Tibial artery (tissue), 4 donors: ENCODE results near the gene GJA4.

Experiments used
- DNase-seq, 2 donors: peaks; one replicate each; pipeline ENCODE4 v3.0.0-alpha.2; 2019
- H3K27ac ChIP-seq, 2 donors: fragments of 200-600 bp; sonication (generic) in 1 of 2; 1 replicate in 1 of 2; 2 replicates in 1 of 2; pipeline ENCODE4 v1.5.1; 2018 to 2019; ENCODE audit warnings: mild to moderate bottlenecking in 1 of 2
- H3K27me3 ChIP-seq, 2 donors: fragments of 200-600 bp; sonication (generic) in 1 of 2; one replicate each; pipeline versions ENCODE4 v1.5.1 to v1.6.0; 2016 to 2019
- H3K36me3 ChIP-seq, 3 donors: fragments of 200-600 bp; sonication (generic) in 2 of 3; one replicate each; pipeline ENCODE4 v1.5.1; 2016 to 2019; ENCODE audit warnings: mild to moderate bottlenecking in 2 of 3
- H3K4me1 ChIP-seq, 4 donors: fragments of 200-600 bp; sonication (generic) in 2 of 4; 1 replicate in 3 of 4; 2 replicates in 1 of 4; pipeline ENCODE4 v1.5.1; 2016 to 2019
- H3K4me3 ChIP-seq, 2 donors: fragments of 200-600 bp; sonication (generic) in 1 of 2; 1 replicate in 1 of 2; 2 replicates in 1 of 2; pipeline ENCODE4 v1.5.1; 2018 to 2019; ENCODE audit warnings: mild to moderate bottlenecking in 2 of 2
- H3K9me3 ChIP-seq, 3 donors: fragments of 200-600 bp; sonication (generic) in 1 of 3; one replicate each; pipeline ENCODE4 v1.5.1; 2016 to 2019
- intact Hi-C: fragments of 100-400 bp; cut with DNase I; formaldehyde crosslinking; loops from one replicate; pipeline ENCODE4 v1.15.0; 2023; ENCODE audit warnings: low total_unique reads
- TF ChIP-seq, protein P1 (sequence below), 2 experiments: fragments of 200-600 bp in 1 of 2; fragments of 450-650 bp in 1 of 2; IDR thresholded peaks; one replicate each; pipeline ENCODE4 v1.5.1; 2017 to 2019; ENCODE audit warnings: antibody characterized with exemption in 2 of 2, mild to moderate bottlenecking in 1 of 2, moderate library complexity in 1 of 2

GJA4 gene

DNA sequence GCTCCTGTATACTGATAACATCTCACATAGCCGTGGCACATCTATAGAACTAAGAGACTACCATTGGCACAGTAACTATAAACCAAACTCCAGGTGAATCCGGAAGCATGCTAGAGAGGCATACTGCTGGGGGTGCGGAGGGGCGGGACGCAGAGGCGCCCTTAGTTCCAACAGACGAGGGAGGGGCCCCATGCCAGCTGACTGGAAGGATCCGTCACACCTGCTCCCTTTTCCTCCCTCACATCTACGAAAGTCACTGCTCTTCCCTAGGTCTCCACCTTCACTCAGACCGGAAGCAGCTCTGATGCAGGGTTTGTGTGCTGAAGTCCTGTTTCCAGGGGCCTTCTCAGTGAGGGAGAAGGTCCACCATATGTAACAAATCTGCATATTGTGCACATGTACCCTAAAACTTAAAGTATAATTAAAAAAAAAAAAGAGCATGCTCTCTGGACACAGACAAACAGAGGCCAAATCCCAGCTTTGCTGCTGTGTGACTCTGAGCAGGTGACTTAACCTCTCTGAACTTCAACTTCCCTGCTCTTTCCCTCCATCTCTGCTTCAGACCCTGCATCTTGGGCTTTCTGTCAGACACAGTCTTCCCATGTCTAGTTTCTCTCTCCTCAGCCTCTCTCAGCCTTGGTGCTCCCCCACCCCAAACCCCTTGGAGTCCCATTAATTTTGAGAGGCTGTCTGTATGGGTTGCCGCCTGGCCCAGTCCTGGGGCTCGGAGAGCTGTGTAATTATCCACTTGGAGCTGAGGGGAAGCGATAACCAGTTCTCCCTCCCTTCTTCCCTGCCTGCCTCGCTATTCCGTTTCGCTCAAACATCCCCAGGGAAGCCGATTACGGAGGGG lies 45.8 kb upstream of the GJA4 start:
- no peak overlapping the region for H3K4me3 ChIP-seq
- peaks cover 0 to 6% (median 0%) of the 10 kb centered on the region in 4 donors for H3K4me1 ChIP-seq
- no peak for DNase-seq
- no peaks in the 10 kb centered on the region for H3K36me3 ChIP-seq
- intact Hi-C loops: no loop called here
- TF ChIP-seq, protein P1, sequence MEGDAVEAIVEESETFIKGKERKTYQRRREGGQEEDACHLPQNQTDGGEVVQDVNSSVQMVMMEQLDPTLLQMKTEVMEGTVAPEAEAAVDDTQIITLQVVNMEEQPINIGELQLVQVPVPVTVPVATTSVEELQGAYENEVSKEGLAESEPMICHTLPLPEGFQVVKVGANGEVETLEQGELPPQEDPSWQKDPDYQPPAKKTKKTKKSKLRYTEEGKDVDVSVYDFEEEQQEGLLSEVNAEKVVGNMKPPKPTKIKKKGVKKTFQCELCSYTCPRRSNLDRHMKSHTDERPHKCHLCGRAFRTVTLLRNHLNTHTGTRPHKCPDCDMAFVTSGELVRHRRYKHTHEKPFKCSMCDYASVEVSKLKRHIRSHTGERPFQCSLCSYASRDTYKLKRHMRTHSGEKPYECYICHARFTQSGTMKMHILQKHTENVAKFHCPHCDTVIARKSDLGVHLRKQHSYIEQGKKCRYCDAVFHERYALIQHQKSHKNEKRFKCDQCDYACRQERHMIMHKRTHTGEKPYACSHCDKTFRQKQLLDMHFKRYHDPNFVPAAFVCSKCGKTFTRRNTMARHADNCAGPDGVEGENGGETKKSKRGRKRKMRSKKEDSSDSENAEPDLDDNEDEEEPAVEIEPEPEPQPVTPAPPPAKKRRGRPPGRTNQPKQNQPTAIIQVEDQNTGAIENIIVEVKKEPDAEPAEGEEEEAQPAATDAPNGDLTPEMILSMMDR (IDR thresholded peaks at IDR 0.05): no peak
- H3K27ac ChIP-seq: no peak overlapping the region
- peaks cover 0 to 29% of the 10 kb centered on the region in 2 donors for H3K27me3 ChIP-seq
- no peaks in the 10 kb centered on the region for H3K9me3 ChIP-seq

DNA sequence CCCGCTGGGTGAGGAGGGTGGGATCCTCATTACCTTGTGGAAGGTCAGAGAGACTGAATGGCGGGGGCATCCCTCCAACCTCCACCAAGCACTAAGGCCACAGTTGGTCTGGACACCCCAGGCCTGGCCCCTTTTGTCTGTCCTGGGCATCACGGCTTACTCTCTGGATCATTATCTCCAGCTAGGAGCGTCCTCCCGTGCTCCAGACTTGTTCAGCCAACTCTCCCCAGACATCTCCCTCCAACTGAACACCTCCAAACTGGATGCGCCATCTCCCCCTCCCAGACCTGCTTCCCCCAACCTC lies 45.2 kb upstream of the GJA4 start:
- Histone ChIP-seq H3K4me1 (peaks cover 0 to 3% (median 0%) of the 10 kb centered on the region in 4 donors), H3K36me3 (no peaks in the 10 kb centered on the region), H3K27me3 (peaks cover 0 to 28% of the 10 kb centered on the region in 2 donors), H3K9me3 (no peaks in the 10 kb centered on the region), H3K4me3 (no peak overlapping the region), H3K27ac (no peak overlapping the region)
- DNase-seq: no peak
- intact Hi-C loops: no loop called here
- TF ChIP-seq, protein P1 (IDR thresholded peaks at IDR 0.05): no peak

DNA sequence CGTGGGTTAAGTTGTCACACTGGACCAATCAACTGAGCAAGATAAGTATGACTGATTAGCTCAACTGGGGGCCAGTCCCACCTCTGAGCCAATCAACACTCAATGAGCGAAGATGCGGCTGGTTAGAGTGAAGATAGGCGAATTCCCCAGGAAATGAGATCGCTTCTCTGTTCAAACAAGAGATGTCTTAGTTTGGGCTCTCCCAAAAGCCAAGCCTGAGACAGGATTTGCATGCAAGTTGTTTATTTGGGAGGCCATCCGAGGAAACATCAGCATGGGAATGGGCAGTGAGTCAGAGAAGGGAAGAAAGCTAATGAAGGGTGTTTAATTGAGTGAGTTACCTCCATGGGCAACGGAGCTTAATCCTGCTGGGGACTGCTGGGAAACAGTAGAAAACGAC lies 42.8 kb upstream of the GJA4 start:
- no peak for DNase-seq
- H3K4me1 ChIP-seq: no peaks in the 10 kb centered on the region
- H3K9me3 ChIP-seq: no peaks in the 10 kb centered on the region
- no peak overlapping the region for H3K4me3 ChIP-seq
- H3K27me3 ChIP-seq: peaks cover 0 to 24% of the 10 kb centered on the region in 2 donors
- intact Hi-C loops: no loop called here
- TF ChIP-seq, protein P1 (IDR thresholded peaks at IDR 0.05): no peak
- no peaks in the 10 kb centered on the region for H3K36me3 ChIP-seq
- H3K27ac ChIP-seq: no peak overlapping the region

GRCh38 chr1:34750610-34751009 lies 42.2 kb upstream of the GJA4 start:
- no peak for DNase-seq
- TF ChIP-seq, protein P1 (IDR thresholded peaks at IDR 0.05): no peak
- Histone ChIP-seq H3K36me3 (no peaks in the 10 kb centered on the region), H3K4me3 (no peak overlapping the region), H3K4me1 (no peaks in the 10 kb centered on the region), H3K27ac (no peak overlapping the region), H3K27me3 (peaks cover 0 to 29% of the 10 kb centered on the region in 2 donors), H3K9me3 (no peaks in the 10 kb centered on the region)
- intact Hi-C loops: no loop called here

GRCh38 chr1:34753163-34753562 lies 39.6 kb upstream of the GJA4 start:
- no peak overlapping the region for H3K27ac ChIP-seq
- no peaks in the 10 kb centered on the region for H3K4me1 ChIP-seq
- no peaks in the 10 kb centered on the region for H3K36me3 ChIP-seq
- H3K9me3 ChIP-seq: no peaks in the 10 kb centered on the region
- H3K27me3 ChIP-seq: peaks cover 0 to 17% of the 10 kb centered on the region in 2 donors
- DNase-seq: no peak
- H3K4me3 ChIP-seq: no peak overlapping the region
- intact Hi-C loops: no loop called here
- TF ChIP-seq, protein P1 (IDR thresholded peaks at IDR 0.05): no peak
